ENCODE measurements around the gene FMNL3. TPM values are rescaled to one million over a fixed set of nuclear protein-coding genes. Genes with fewer than 3 reads are reported as not detected.

The FMNL3 gene
- polyA plus RNA-seq, result 5.1 and 9.3 TPM in 2 replicates
- 7.8 and 9.8 TPM in 2 replicates for polyA minus RNA-seq

- TF ChIP-seq CTCF (IDR thresholded peaks at IDR 0.05; ENCODE audit: poor library complexity, severe bottlenecking) (peak; percentile 99), EP300 (conservative IDR thresholded peaks at IDR 0.05; ENCODE audit: poor library complexity, severe bottlenecking) (peak; percentile 23), MXI1 (conservative IDR thresholded peaks at IDR 0.05; ENCODE audit: poor library complexity, severe bottlenecking) (peak; percentile 48), EZH2 (IDR thresholded peaks at IDR 0.05; ENCODE audit: borderline replicate concordance, insufficient read depth, low read length, poor library complexity, severe bottlenecking) (no peak), TAF1 (IDR thresholded peaks at IDR 0.05; ENCODE audit: low read depth) (peak; percentile 8), REST (IDR thresholded peaks at IDR 0.05; ENCODE audit: borderline replicate concordance) (no peak), POLR2AphosphoS5 (IDR thresholded peaks at IDR 0.05) (peak; percentile 73), SMC3 (conservative IDR thresholded peaks at IDR 0.05; ENCODE audit: poor library complexity) (peak; percentile 93), RAD21 (conservative IDR thresholded peaks at IDR 0.05) (peak; percentile 86)
- Histone ChIP-seq H3K4me3 (ENCODE audit: low read length) (peak within 1 kb of the TSS; percentile 89), H3F3A (ENCODE audit: insufficient read depth, low read length, poor library complexity, severe bottlenecking) (no peaks in the 10 kb centered on the region), H3K36me3 (ENCODE audit: insufficient read depth, low read length) (no peaks in the 10 kb centered on the region), H2AFZ (ENCODE audit: low read depth, low read length) (peak within 1 kb of the TSS; percentile 45), H3K79me2 (replicated peaks; ENCODE audit: insufficient read depth, low read length) (peaks cover 14% of the 10 kb centered on the region), H3K9me2 (ENCODE audit: insufficient read depth, low read length) (no peaks in the 10 kb centered on the region), H3K27ac (ENCODE audit: low read length) (peak within 1 kb of the TSS; percentile 39), H3K4me2 (ENCODE audit: low read length) (peak within 1 kb of the TSS; percentile 76), H3K9ac (ENCODE audit: low read length) (peak within 1 kb of the TSS; percentile 77), H3K27me3 (ENCODE audit: insufficient read depth, low read depth, low read length) (peaks cover 7% of the 10 kb centered on the region), H3K9me3 (ENCODE audit: low read length) (no peaks in the 10 kb centered on the region), H4K20me1 (ENCODE audit: insufficient read depth) (no peaks in the 10 kb centered on the region)
Measured at GRCh38 chr12:49707128-49707811, at the start of gene FMNL3. TSS of gene FMNL3 (minus strand) at chr12:49707405. CDS start at chr12:49707180, 225 bp downstream.

GRCh38 chr12:49750996-49751393, 43.8 kb upstream of the FMNL3 start:
- no peak overlapping the region for H3K4me2 ChIP-seq (ENCODE audit: low read length)
- TF ChIP-seq TAF1 (IDR thresholded peaks at IDR 0.05; ENCODE audit: low read depth), result no peak
- no peak for TF ChIP-seq SMC3 (conservative IDR thresholded peaks at IDR 0.05; ENCODE audit: poor library complexity)
- TF ChIP-seq REST (IDR thresholded peaks at IDR 0.05; ENCODE audit: borderline replicate concordance), result no peak
- no peak for TF ChIP-seq RAD21 (conservative IDR thresholded peaks at IDR 0.05)
- TF ChIP-seq POLR2AphosphoS5 (IDR thresholded peaks at IDR 0.05), result no peak
- TF ChIP-seq CTCF (IDR thresholded peaks at IDR 0.05; ENCODE audit: poor library complexity, severe bottlenecking), result no peak
- TF ChIP-seq EP300 (conservative IDR thresholded peaks at IDR 0.05; ENCODE audit: poor library complexity, severe bottlenecking), result no peak
- TF ChIP-seq EZH2 (IDR thresholded peaks at IDR 0.05; ENCODE audit: borderline replicate concordance, insufficient read depth, low read length, poor library complexity, severe bottlenecking), result no peak
- no peak for TF ChIP-seq MXI1 (conservative IDR thresholded peaks at IDR 0.05; ENCODE audit: poor library complexity, severe bottlenecking)

More at GRCh38 chr12:49750996-49751393, 43.8 kb upstream of the FMNL3 start:
- Histone ChIP-seq H3K9me3 (ENCODE audit: low read length) (no peaks in the 10 kb centered on the region), H3K27ac (ENCODE audit: low read length) (no peak overlapping the region), H3K9ac (ENCODE audit: low read length) (no peak overlapping the region), H3K4me3 (ENCODE audit: low read length) (no peak overlapping the region), H4K20me1 (ENCODE audit: insufficient read depth) (peaks cover 16% of the 10 kb centered on the region), H3K79me2 (replicated peaks; ENCODE audit: insufficient read depth, low read length) (peaks cover 82% of the 10 kb centered on the region), H3K36me3 (ENCODE audit: insufficient read depth, low read length) (peaks cover 14% of the 10 kb centered on the region), H3F3A (ENCODE audit: insufficient read depth, low read length, poor library complexity, severe bottlenecking) (no peaks in the 10 kb centered on the region), H3K9me2 (ENCODE audit: insufficient read depth, low read length) (no peaks in the 10 kb centered on the region), H3K27me3 (ENCODE audit: insufficient read depth, low read depth, low read length) (no peaks in the 10 kb centered on the region), H2AFZ (ENCODE audit: low read depth, low read length) (no peak overlapping the region)
